DMS153 treated with DMSO at 0.1 percent for 48 hours (cell line): ENCODE results near the gene CCDC47.

ENCODE experiments used
- DNase-seq: peaks from one replicate; lab custom pipeline; 2025; ENCODE audit not compliant: unreplicated experiment; lab: John Stamatoyannopoulos, UW

CCDC47 gene

GRCh38 chr17:63785556-63785955 lies 12.2 kb upstream of the CCDC47 start:
- DNase-seq, result no peak

GRCh38 chr17:63783522-63783921 lies 10.1 kb upstream of the CCDC47 start:
- DNase-seq, result no peak

- DNase-seq, result no peak
Measured at GRCh38 chr17:63780928-63781327, 7.5 kb upstream of the CCDC47 start.

GRCh38 chr17:63780507-63780906 lies 7.1 kb upstream of the CCDC47 start:
- no peak for DNase-seq

- no peak for DNase-seq
Measured at GRCh38 chr17:63775420-63775819, 2.0 kb upstream of the CCDC47 start.

GRCh38 chr17:63774969-63775265 lies 1.5 kb upstream of the CCDC47 start:
- no peak for DNase-seq

GRCh38 chr17:63774141-63774968 lies 958 bp upstream of the CCDC47 start, which contains the start of gene DDX42:
DDX42 (plus strand) TSS chr17:63774170; CDS start chr17:63787050, 12,880 bp downstream.
- DNase-seq, result no peak

- no peak for DNase-seq
Measured at GRCh38 chr17:63772801-63773271, 561 bp downstream of the CCDC47 start.

- no peak for DNase-seq
Measured at GRCh38 chr17:63768433-63768832, 5.0 kb downstream of the CCDC47 start.

GRCh38 chr17:63766754-63767153 lies 6.6 kb downstream of the CCDC47 start:
- no peak for DNase-seq

GRCh38 chr17:63764716-63765115 lies 8.7 kb downstream of the CCDC47 start:
- no peak for DNase-seq

GRCh38 chr17:63762161-63763078 lies 11.0 kb downstream of the CCDC47 start:
- no peak for DNase-seq

GRCh38 chr17:63760771-63761539 lies 12.4 kb downstream of the CCDC47 start:
- no peak for DNase-seq

GRCh38 chr17:63758428-63758827 lies 15.0 kb downstream of the CCDC47 start:
- no peak for DNase-seq

GRCh38 chr17:63754046-63754445 lies 19.4 kb downstream of the CCDC47 start:
- no peak for DNase-seq

GRCh38 chr17:63753215-63753614 lies 20.2 kb downstream of the CCDC47 start:
- no peak for DNase-seq

- DNase-seq, result no peak
Measured at GRCh38 chr17:63752707-63753106, 20.7 kb downstream of the CCDC47 start.

- DNase-seq, result no peak
Measured at GRCh38 chr17:63751806-63752205, 21.6 kb downstream of the CCDC47 start.

GRCh38 chr17:63741408-63742173 lies 31.8 kb downstream of the CCDC47 start, which contains the start of gene STRADA:
STRADA (minus strand) TSS chr17:63741799; CDS start chr17:63728369, 13,430 bp downstream.
- peak; percentile 98 for DNase-seq

- no peak for DNase-seq
Measured at GRCh38 chr17:63741143-63741407, 32.3 kb downstream of the CCDC47 start.
